ENCODE data around the gene CMTR1. TPM values are rescaled to one million over a fixed set of nuclear protein-coding genes. Genes with fewer than 3 reads are reported as not detected.
A peak's percentile ranks its signal among the peaks of the same experiment; 100 is the strongest.

CMTR1 gene
- polyA plus RNA-seq, 1 donor from 2014 or later, result 64.1 TPM

GRCh38 chr6:37483917-37484785 lies 51.1 kb downstream of the CMTR1 start:
- no peaks in the 10 kb centered on the region for H3K36me3 ChIP-seq (ENCODE audit: insufficient read depth, low read length)
- H4K20me1 ChIP-seq (ENCODE audit: insufficient read depth), result no peaks in the 10 kb centered on the region
- no peak overlapping the region for H3K4me2 ChIP-seq (ENCODE audit: low read length)
- no peak overlapping the region for H3K27ac ChIP-seq (ENCODE audit: low read length)
- peak overlapping the region; percentile 29 for H3K9ac ChIP-seq (ENCODE audit: low read length)
- H3K27me3 ChIP-seq (ENCODE audit: insufficient read depth, low read depth, low read length), result no peaks in the 10 kb centered on the region
- no peak overlapping the region for H2AFZ ChIP-seq (ENCODE audit: low read depth, low read length)
- H3K9me2 ChIP-seq (ENCODE audit: insufficient read depth, low read length), result no peaks in the 10 kb centered on the region
- H3K9me3 ChIP-seq (ENCODE audit: low read length), result no peaks in the 10 kb centered on the region
- H3K4me3 ChIP-seq (ENCODE audit: low read length), result no peak overlapping the region
- peak; percentile 88 for TF ChIP-seq CTCF (IDR thresholded peaks at IDR 0.05; ENCODE audit: poor library complexity, severe bottlenecking)
- TF ChIP-seq REST (IDR thresholded peaks at IDR 0.05; ENCODE audit: borderline replicate concordance), result no peak
- TF ChIP-seq POLR2AphosphoS5 (IDR thresholded peaks at IDR 0.05), result no peak
- no peak for TF ChIP-seq EP300 (conservative IDR thresholded peaks at IDR 0.05; ENCODE audit: poor library complexity, severe bottlenecking)
- TF ChIP-seq EZH2 (IDR thresholded peaks at IDR 0.05; ENCODE audit: borderline replicate concordance, insufficient read depth, low read length, poor library complexity, severe bottlenecking), result no peak
- peak; percentile 21 for TF ChIP-seq MXI1 (conservative IDR thresholded peaks at IDR 0.05; ENCODE audit: poor library complexity, severe bottlenecking)
- no peak for TF ChIP-seq TAF1 (IDR thresholded peaks at IDR 0.05; ENCODE audit: low read depth)
- peak; percentile 93 for TF ChIP-seq RAD21 (conservative IDR thresholded peaks at IDR 0.05)
- peak; percentile 93 for TF ChIP-seq SMC3 (conservative IDR thresholded peaks at IDR 0.05; ENCODE audit: poor library complexity)
- no peaks in the 10 kb centered on the region for H3F3A ChIP-seq (ENCODE audit: insufficient read depth, low read length, poor library complexity, severe bottlenecking)
- H3K79me2 ChIP-seq (replicated peaks; ENCODE audit: insufficient read depth, low read length), result peaks cover 3% of the 10 kb centered on the region

- H3K36me3 ChIP-seq (ENCODE audit: insufficient read depth, low read length), result no peaks in the 10 kb centered on the region
- H3K9ac ChIP-seq (ENCODE audit: low read length), result peak overlapping the region; percentile 29
- TF ChIP-seq CTCF (IDR thresholded peaks at IDR 0.05; ENCODE audit: poor library complexity, severe bottlenecking), result no peak
- no peak for TF ChIP-seq REST (IDR thresholded peaks at IDR 0.05; ENCODE audit: borderline replicate concordance)
- TF ChIP-seq RAD21 (conservative IDR thresholded peaks at IDR 0.05), result no peak
- TF ChIP-seq SMC3 (conservative IDR thresholded peaks at IDR 0.05; ENCODE audit: poor library complexity), result no peak
- TF ChIP-seq EP300 (conservative IDR thresholded peaks at IDR 0.05; ENCODE audit: poor library complexity, severe bottlenecking), result no peak
- no peaks in the 10 kb centered on the region for H3K27me3 ChIP-seq (ENCODE audit: insufficient read depth, low read depth, low read length)
- H3K27ac ChIP-seq (ENCODE audit: low read length), result no peak overlapping the region
- no peak overlapping the region for H2AFZ ChIP-seq (ENCODE audit: low read depth, low read length)
- no peak overlapping the region for H3K4me3 ChIP-seq (ENCODE audit: low read length)
- H3K4me2 ChIP-seq (ENCODE audit: low read length), result no peak overlapping the region
- peaks cover 3% of the 10 kb centered on the region for H3K79me2 ChIP-seq (replicated peaks; ENCODE audit: insufficient read depth, low read length)
- no peaks in the 10 kb centered on the region for H3F3A ChIP-seq (ENCODE audit: insufficient read depth, low read length, poor library complexity, severe bottlenecking)
- H3K9me3 ChIP-seq (ENCODE audit: low read length), result no peaks in the 10 kb centered on the region
- no peaks in the 10 kb centered on the region for H3K9me2 ChIP-seq (ENCODE audit: insufficient read depth, low read length)
- no peaks in the 10 kb centered on the region for H4K20me1 ChIP-seq (ENCODE audit: insufficient read depth)
Observed at GRCh38 chr6:37484786-37485170, 51.8 kb downstream of the CMTR1 start.

Data from neural cell (in vitro differentiated cells).